GM18951 (cell line): ENCODE data around the gene SSX2B.
"Not testable (repeated sequence)": the region's sequence is repeated elsewhere in the genome, so short reads cannot be mapped to it uniquely, and the experiment has no call there.

Source experiments
- in situ Hi-C: fragments of 300-500 bp; cut with MboI; formaldehyde crosslinking; loops from one replicate; pipeline ENCODE4 v1.12.0; 2022; ENCODE audit warnings: low sequenced_read_pairs, mixed read lengths, inconsistent platforms; ENCODE audit not compliant: unreplicated experiment

Gene SSX2B, protein sequence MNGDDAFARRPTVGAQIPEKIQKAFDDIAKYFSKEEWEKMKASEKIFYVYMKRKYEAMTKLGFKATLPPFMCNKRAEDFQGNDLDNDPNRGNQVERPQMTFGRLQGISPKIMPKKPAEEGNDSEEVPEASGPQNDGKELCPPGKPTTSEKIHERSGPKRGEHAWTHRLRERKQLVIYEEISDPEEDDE

DNA sequence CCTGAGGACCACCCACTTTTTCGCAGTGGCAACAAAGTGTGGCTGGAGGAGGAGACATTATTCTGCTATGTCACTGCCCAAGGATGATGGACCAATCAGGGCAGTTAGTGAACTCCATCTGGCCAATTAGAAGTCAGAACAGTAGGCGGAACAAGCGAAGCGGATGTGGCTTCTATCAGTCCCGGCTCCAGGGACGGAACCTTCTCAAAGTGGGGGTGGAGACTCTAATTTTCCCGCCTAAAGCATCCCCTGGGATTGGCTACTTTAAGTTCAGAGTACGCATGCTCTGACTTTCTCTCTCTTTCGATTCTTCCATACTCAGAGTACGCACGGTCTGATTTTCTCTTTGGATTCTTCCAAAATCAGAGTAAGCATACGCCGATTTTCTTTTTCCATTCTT lies at the start of gene SSX2B:
TSS of gene SSX2B (plus strand) at position 301 of the 400 bp plus-strand sequence. CDS start 1,429 bp downstream, outside the sequence.
- in situ Hi-C loops: not testable (repeated sequence)

DNA sequence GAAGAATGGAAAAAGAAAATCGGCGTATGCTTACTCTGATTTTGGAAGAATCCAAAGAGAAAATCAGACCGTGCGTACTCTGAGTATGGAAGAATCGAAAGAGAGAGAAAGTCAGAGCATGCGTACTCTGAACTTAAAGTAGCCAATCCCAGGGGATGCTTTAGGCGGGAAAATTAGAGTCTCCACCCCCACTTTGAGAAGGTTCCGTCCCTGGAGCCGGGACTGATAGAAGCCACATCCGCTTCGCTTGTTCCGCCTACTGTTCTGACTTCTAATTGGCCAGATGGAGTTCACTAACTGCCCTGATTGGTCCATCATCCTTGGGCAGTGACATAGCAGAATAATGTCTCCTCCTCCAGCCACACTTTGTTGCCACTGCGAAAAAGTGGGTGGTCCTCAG lies 44.0 kb upstream of the SSX2B start, which contains the start of gene SSX2:
TSS of gene SSX2 (minus strand) at position 101 of the 400 bp plus-strand sequence. CDS start 1,429 bp downstream, outside the sequence.
- in situ Hi-C loops: not testable (repeated sequence)

DNA sequence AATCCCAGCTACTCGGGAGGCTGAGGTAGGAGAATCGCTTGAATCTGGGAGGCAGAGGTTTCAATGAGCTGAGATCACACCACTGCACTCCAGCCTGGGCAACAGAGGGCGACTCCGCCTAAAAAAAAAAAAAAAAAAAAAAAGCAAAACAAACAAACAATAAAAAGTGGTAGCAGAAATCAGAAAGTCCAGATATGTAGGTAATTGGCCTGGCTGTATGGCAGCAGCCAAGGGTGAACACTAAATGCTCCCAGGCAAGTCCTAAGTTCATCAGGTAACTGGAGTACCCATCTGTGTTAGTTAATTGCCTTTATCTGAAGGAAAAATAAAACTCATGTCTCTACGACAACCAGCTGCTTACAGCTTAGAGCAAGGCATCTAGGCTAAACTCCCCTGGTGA lies 14.9 kb downstream of the SSX2B start:
- in situ Hi-C loops: not testable (repeated sequence)

DNA sequence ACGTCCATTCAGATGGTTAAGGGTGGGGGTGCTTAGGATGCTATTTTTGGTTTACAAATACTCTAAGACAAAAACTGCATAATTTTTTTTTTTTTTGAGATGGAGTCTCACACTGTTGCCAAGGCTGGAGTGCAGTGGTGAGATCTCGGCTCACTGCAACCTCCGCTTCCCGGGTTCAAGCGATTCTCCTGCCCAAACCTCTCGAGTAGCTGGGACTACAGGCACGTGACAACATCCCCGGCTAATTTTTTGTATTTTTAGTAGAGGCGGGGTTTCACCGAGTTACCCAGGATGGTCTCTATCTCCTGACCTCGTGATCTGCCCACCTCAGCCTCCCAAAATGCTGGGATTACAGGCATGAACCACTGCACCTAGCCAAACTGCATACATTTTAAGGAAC lies 22.5 kb downstream of the SSX2B start:
- in situ Hi-C loops: not testable (repeated sequence)

DNA sequence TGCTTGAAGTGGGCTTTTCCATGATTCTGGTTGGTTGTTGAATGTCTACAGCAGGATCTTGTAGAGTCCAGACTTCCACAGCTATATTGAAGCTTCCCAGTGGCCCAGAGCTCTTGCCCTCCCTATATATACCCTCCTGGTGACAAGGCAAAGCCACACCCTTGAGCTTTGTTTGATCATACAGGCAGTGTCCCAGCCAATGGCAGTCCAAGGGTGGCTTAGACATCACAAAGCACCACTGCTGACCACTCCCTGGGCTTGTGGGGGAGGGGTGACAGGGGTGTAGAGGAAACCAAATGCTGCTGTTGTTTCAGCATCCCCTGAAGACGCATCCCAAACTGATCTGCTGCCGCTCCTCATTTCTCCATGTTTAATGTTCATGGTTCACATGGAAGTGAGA lies 46.3 kb downstream of the SSX2B start, which contains the start of gene SPANXN5:
TSS of gene SPANXN5 (minus strand) at position 101 of the 400 bp plus-strand sequence. CDS start at position 22, 79 bp downstream.
- in situ Hi-C loops: not testable (repeated sequence)

DNA sequence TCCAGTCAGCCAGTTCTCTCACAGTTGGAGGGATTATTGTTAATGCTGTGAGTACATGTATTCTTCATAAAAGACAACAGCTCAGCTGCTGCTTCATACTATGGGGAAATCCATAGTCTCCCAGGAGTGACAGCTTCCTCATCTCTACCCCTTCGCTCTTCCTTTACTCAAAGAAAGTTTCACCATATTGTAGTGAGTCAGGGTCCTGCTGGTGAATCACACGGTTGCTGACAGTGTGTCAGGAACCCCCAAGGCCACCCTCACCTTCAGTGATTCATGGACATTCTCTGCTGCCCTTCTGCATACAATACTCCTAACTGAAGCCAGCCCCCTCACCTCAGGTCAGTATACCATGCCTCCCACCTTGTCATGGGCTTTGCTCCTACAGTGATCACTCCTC lies 53.8 kb downstream of the SSX2B start:
- in situ Hi-C loops: not testable (repeated sequence)
